Hematopoietic multipotent progenitor cell (in vitro differentiated cells): ENCODE measurements around the gene TSPOAP1. TPM values are rescaled to one million over a fixed set of nuclear protein-coding genes. Genes with fewer than 3 reads are reported as not detected.

Source experiments
- DNase-seq, 3 donors: peaks; one replicate each; pipeline ENCODE4 v3.0.0-alpha.2; 2011 to 2015; ENCODE audit warnings: low read depth in 2 of 3, low spot score in 2 of 3
- total RNA-seq: library from RNA; depleted of rRNA; stranded (reverse); fragments of >200 nt; gene quantifications from one replicate; pipeline ENCODE4 v1.2.3, GENCODE V29; 2012

The TSPOAP1 gene
- total RNA-seq, 1 donor = 16.7 TPM

GRCh38 chr17:58280480-58281217 is 47.9 kb downstream of the TSPOAP1 start, which contains the start of gene MPO:
Gene MPO, minus strand, starts transcription at chr17:58280935. Its CDS starts 177 bp downstream, at chr17:58280758.
- no peak for DNase-seq

GRCh38 chr17:58279736-58280479 is 48.7 kb downstream of the TSPOAP1 start:
- DNase-seq = peak in 1 of 3 donors; percentile 65

GRCh38 chr17:58279016-58279711 is 49.4 kb downstream of the TSPOAP1 start:
- no peak for DNase-seq

- DNase-seq = no peak
Measured at GRCh38 chr17:58278661-58279015, 50.0 kb downstream of the TSPOAP1 start.

- no peak for DNase-seq
Measured at GRCh38 chr17:58277802-58278595, 50.6 kb downstream of the TSPOAP1 start.

GRCh38 chr17:58277107-58277801 is 51.3 kb downstream of the TSPOAP1 start:
- peak in 1 of 3 donors; percentile 70 for DNase-seq

- DNase-seq = no peak
Measured at GRCh38 chr17:58276423-58276822, 52.2 kb downstream of the TSPOAP1 start.

- DNase-seq = no peak
Measured at GRCh38 chr17:58275417-58275816, 53.2 kb downstream of the TSPOAP1 start.

- DNase-seq = no peak
Measured at GRCh38 chr17:58273453-58274104, 55.0 kb downstream of the TSPOAP1 start.

GRCh38 chr17:58272367-58273280 is 56.0 kb downstream of the TSPOAP1 start:
- no peak for DNase-seq

- no peak for DNase-seq
Measured at GRCh38 chr17:58271216-58271931, 57.2 kb downstream of the TSPOAP1 start.

GRCh38 chr17:58270476-58271215 is 57.9 kb downstream of the TSPOAP1 start:
- DNase-seq = no peak

GRCh38 chr17:58269557-58270291 is 58.9 kb downstream of the TSPOAP1 start:
- no peak for DNase-seq

- DNase-seq = no peak
Measured at GRCh38 chr17:58268774-58269556, 59.6 kb downstream of the TSPOAP1 start.

- DNase-seq = no peak
Measured at GRCh38 chr17:58268326-58268725, 60.3 kb downstream of the TSPOAP1 start.
